K562 (cell line): ENCODE measurements around the gene PXMP2. TPM values are rescaled to one million over a fixed set of nuclear protein-coding genes. Genes with fewer than 3 reads are reported as not detected.
A peak's percentile ranks its signal among the peaks of the same experiment; 100 is the strongest.

ENCODE experiments used
- ATAC-seq: fragments of 200-7000 bp; cut with Tn5 transposase; 3 replicates; pipeline ENCODE4 v1.9.1; 2020; ENCODE audit warnings: moderate library complexity
- BruUV-seq: library from RNA; stranded (reverse); fragments of 400-500 nt; replicated peaks from 2 replicates; lab custom pipeline; 2021; lab: Mats Ljungman, UMichigan
- CTCF ChIA-PET: fragments of 300-600 bp; formaldehyde crosslinking; extraction: SDS; loops from one replicate; lab custom pipeline; 2021; ENCODE audit warnings: low intra/inter-chr PET ratio; lab: Yijun Ruan, JAX
- POLR2A ChIA-PET: fragments of 300-600, 350-650 bp; sonication (Branson Sonifier 250); formaldehyde crosslinking; extraction: SDS; loops from one replicate; lab custom pipeline; 2021; ENCODE audit warnings: antibody characterized with exemption, inconsistent platforms; lab: Yijun Ruan, JAX
- DNase-seq, 4 experiments: peaks; one replicate each; pipeline versions ENCODE4 v3.0.0 to v3.0.0-alpha.2; 2011 to 2018; ENCODE audit warnings: low spot score in 3 of 4, mixed read lengths in 3 of 4; ENCODE audit errors: extremely low read depth in 1 of 4
- FAIRE-seq: peaks from 2 replicates; lab custom pipeline; 2011; peaks lifted over from hg19 to GRCh38; lab: Jason Lieb, UNC
- H2AFZ ChIP-seq: 2 replicates; pipeline ENCODE4 v1.6.0; 2011; ENCODE audit warnings: low read depth, low read length, control low read depth, inconsistent platforms
- H3K27ac ChIP-seq: fragments of 200-600 bp; 3 replicates; pipeline ENCODE4 v1.8.0; 2011; ENCODE audit warnings: low read depth, mild to moderate bottlenecking, control low read depth, inconsistent platforms, low read length, moderate library complexity, mixed read lengths; ENCODE audit errors: extremely low read depth
- H3K27me3 ChIP-seq, 2 experiments: fragments of 300-600 bp in 1 of 2; 2 replicates in 1 of 2; 3 replicates in 1 of 2; pipeline versions ENCODE4 v1.6.0 to v1.8.0; 2011; ENCODE audit warnings: inconsistent platforms in 2 of 2, low read length in 2 of 2, mild to moderate bottlenecking in 1 of 2, mixed read lengths in 1 of 2, moderate library complexity in 1 of 2; ENCODE audit not compliant: control insufficient read depth in 2 of 2, insufficient read depth in 2 of 2
- H3K36me3 ChIP-seq: fragments of 300-600 bp; 3 replicates; pipeline ENCODE4 v1.8.0; 2011; ENCODE audit warnings: mild to moderate bottlenecking, low read length, inconsistent platforms; ENCODE audit not compliant: control insufficient read depth, insufficient read depth
- H3K4me1 ChIP-seq, 2 experiments: fragments of 200-600 bp in 1 of 2; replicated peaks in 1 of 2; 2 replicates in 1 of 2; 3 replicates in 1 of 2; pipeline versions ENCODE4 v1.5.1 to v1.8.0; 2011; ENCODE audit warnings: inconsistent platforms in 2 of 2, low read length in 2 of 2, mild to moderate bottlenecking in 1 of 2, mixed read lengths in 1 of 2, moderate library complexity in 1 of 2; ENCODE audit not compliant: control insufficient read depth in 2 of 2, insufficient read depth in 2 of 2
- H3K4me2 ChIP-seq: 2 replicates; pipeline ENCODE4 v1.6.1; 2011; ENCODE audit warnings: low read length, control low read depth, inconsistent platforms, mixed read lengths; ENCODE audit not compliant: insufficient read depth
- H3K4me3 ChIP-seq: fragments of 200-600 bp; sonication (generic), shearing (Covaris generic); 2 replicates; pipeline ENCODE4 v1.5.1; 2016; ENCODE audit warnings: control low read depth, inconsistent platforms
- H3K79me2 ChIP-seq: fragments of 200-600 bp; 3 replicates; pipeline ENCODE4 v1.8.0; 2011; ENCODE audit warnings: low read length, inconsistent platforms; ENCODE audit not compliant: control insufficient read depth, insufficient read depth
- H3K9ac ChIP-seq, 2 experiments: 2 replicates each; pipeline versions ENCODE4 v1.6.0 to v1.6.1; 2011; ENCODE audit warnings: low read depth in 2 of 2, low read length in 2 of 2, control low read depth in 1 of 2, inconsistent platforms in 1 of 2, mild to moderate bottlenecking in 1 of 2, mixed read lengths in 1 of 2; ENCODE audit not compliant: insufficient read depth in 1 of 2
- H3K9me1 ChIP-seq: one replicate; pipeline ENCODE4 v1.6.0; 2011; ENCODE audit warnings: inconsistent platforms, mild to moderate bottlenecking, low read length, moderate library complexity; ENCODE audit not compliant: control insufficient read depth, insufficient read depth
- H3K9me3 ChIP-seq: replicated peaks from 2 replicates; pipeline ENCODE4 v1.5.1; 2011; ENCODE audit warnings: low read depth, low read length, inconsistent platforms; ENCODE audit not compliant: control insufficient read depth, insufficient read depth
- H4K20me1 ChIP-seq: replicated peaks from 2 replicates; pipeline ENCODE4 v1.6.1; 2011; ENCODE audit warnings: low read length, inconsistent platforms, mixed read lengths; ENCODE audit not compliant: control insufficient read depth, insufficient read depth
- CSDE1 ChIP-seq, 2 experiments: fragments of 450-650 bp; IDR thresholded peaks; 2 replicates each; pipeline ENCODE4 v1.6.1; 2016; ENCODE audit warnings: mild to moderate bottlenecking in 1 of 2
- FOXK2 ChIP-seq, 2 experiments: fragments of 450-650 bp; IDR thresholded peaks in 1 of 2; conservative IDR thresholded peaks in 1 of 2; 2 replicates each; pipeline ENCODE4 v1.6.1; 2016; ENCODE audit warnings: low read depth in 2 of 2, mild to moderate bottlenecking in 1 of 2
- HBP1 ChIP-seq: fragments of 450-650 bp; formaldehyde crosslinking; IDR thresholded peaks from 2 replicates; pipeline ENCODE4 v1.4.0; 2022; ENCODE audit warnings: missing genetic modification characterization
- HLTF ChIP-seq: fragments of 450-650 bp; IDR thresholded peaks from 2 replicates; pipeline ENCODE4 v1.6.1; 2016
- NFIC ChIP-seq: fragments of 450-650 bp; IDR thresholded peaks from 2 replicates; pipeline ENCODE4 v1.6.1; 2017; ENCODE audit warnings: mild to moderate bottlenecking, inconsistent platforms
- NR4A1 ChIP-seq, 2 experiments: fragments of 250-450 bp in 1 of 2; fragments of 450-650 bp in 1 of 2; sonication (Bioruptor Pico) in 1 of 2; IDR thresholded peaks; 2 replicates each; pipeline versions ENCODE4 v1.4.0 to v1.6.1; 2016 to 2020; ENCODE audit warnings: mild to moderate bottlenecking in 2 of 2, missing compliant biosample characterization in 1 of 2, missing genetic modification characterization in 1 of 2, moderate library complexity in 1 of 2
- PCBP2 ChIP-seq: fragments of 200-400 bp; formaldehyde crosslinking; IDR thresholded peaks from 2 replicates; pipeline ENCODE4 v1.6.1; 2018; ENCODE audit warnings: low read length, low read depth, mild to moderate bottlenecking, moderate library complexity; ENCODE audit not compliant: poor library complexity, severe bottlenecking
- POLR2B ChIP-seq: fragments of 450-650 bp; IDR thresholded peaks from 2 replicates; pipeline ENCODE4 v1.6.1; 2018; ENCODE audit warnings: low read depth; ENCODE audit not compliant: partially characterized antibody
- RFX5 ChIP-seq: IDR thresholded peaks from 2 replicates; pipeline ENCODE4 v1.6.1; 2011; ENCODE audit warnings: low read depth, mild to moderate bottlenecking, improper control_type of control experiment, low read length
- SIN3B ChIP-seq: fragments of 450-650 bp; IDR thresholded peaks from 2 replicates; pipeline ENCODE4 v1.6.1; 2017; ENCODE audit warnings: low read depth, mild to moderate bottlenecking, moderate library complexity
- SPI1 ChIP-seq: IDR thresholded peaks from 2 replicates; pipeline ENCODE4 v1.6.1; 2011; ENCODE audit warnings: low read depth, low read length, control low read depth, borderline replicate concordance
- SREBF1 ChIP-seq: fragments of 150-350 bp; IDR thresholded peaks from 2 replicates; pipeline ENCODE4 v1.6.1; 2014; ENCODE audit warnings: antibody characterized with exemption, low read depth, low read length, borderline replicate concordance
- TEAD2 ChIP-seq: fragments of 450-650 bp; IDR thresholded peaks from 2 replicates; pipeline ENCODE4 v1.6.1; 2016; ENCODE audit warnings: missing genetic modification characterization, control low read depth, missing compliant biosample characterization
- ZBTB12 ChIP-seq: fragments of 250-450 bp; sonication (Bioruptor Pico); IDR thresholded peaks from 2 replicates; pipeline ENCODE4 v1.4.0; 2020
- ZBTB43 ChIP-seq: sonication (generic); formaldehyde crosslinking; IDR thresholded peaks from 2 replicates; pipeline ENCODE4 v1.8.0; 2023; ENCODE audit warnings: mild to moderate bottlenecking, missing genetic modification reagents
- ZBTB7A ChIP-seq: IDR thresholded peaks from 2 replicates; pipeline ENCODE4 v1.6.1; 2011; ENCODE audit warnings: low read depth, mild to moderate bottlenecking, low read length, moderate library complexity, borderline replicate concordance; ENCODE audit not compliant: control insufficient read depth
- ZNF282 ChIP-seq: sonication (generic); formaldehyde crosslinking; IDR thresholded peaks from 2 replicates; pipeline ENCODE4 v1.8.1; 2023; ENCODE audit warnings: missing genetic modification reagents
- ZNF436 ChIP-seq: fragments of 250-450, 450-650 bp; sonication (Bioruptor Pico); formaldehyde crosslinking; IDR thresholded peaks from 2 replicates; pipeline ENCODE4 v1.7.0; 2020; ENCODE audit warnings: mild to moderate bottlenecking
- WGBS: fragments of 100-300 bp; shearing (Covaris generic); methylation state at CpG from one replicate; pipeline ENCODE4 v1.1.6; 2016; ENCODE audit warnings: low coverage, mixed read lengths; ENCODE audit not compliant: insufficient coverage; ENCODE audit errors: missing lambda C conversion rate; 5-methylcytosine and 5-hydroxymethylcytosine counted together
- in situ Hi-C: fragments of 300-500 bp; cut with MboI; formaldehyde crosslinking; loops from 4 replicates; pipeline ENCODE4 v1.15.0; 2018; ENCODE audit warnings: inconsistent platforms, mixed read lengths
- intact Hi-C: fragments of 100-400 bp; cut with micrococcal nuclease; formaldehyde crosslinking; loops from 2 replicates; pipeline ENCODE4 v1.14.2; 2022
- polyA plus RNA-seq, 8 experiments: library from polyadenylated mRNA; depleted of rRNA in 4 of 8; stranded (reverse) in 5 of 8; unstranded in 3 of 8; fragments of >200 nt; fragmentation: Nextera tagmentation in 2 of 8; fragmentation: Illumina TruSeq in 1 of 8; extraction: Ambion mirVana in 2 of 8; extraction: Trizol in 1 of 8; gene quantifications; 2 replicates each; pipeline versions ENCODE4 v1.2.1 to v1.2.3, GENCODE V29; 2011 to 2014; ENCODE audit warnings: inconsistent platforms in 1 of 8, missing spikeins in 1 of 8
- total RNA-seq, 7 experiments: library from RNA; depleted of rRNA in 6 of 7; stranded (reverse); fragments of >200 nt in 6 of 7; fragmentation: Illumina TruSeq in 2 of 7; extraction: Trizol in 2 of 7; gene quantifications; 2 replicates each; pipeline versions ENCODE4 v1.2.1 to v1.2.3, GENCODE V29; 2011 to 2021; ENCODE audit warnings: low replicate concordance in 1 of 7

PXMP2 gene
- total and polyA plus RNA-seq, 9 of the 15 experiments (the other 6 are each of a cell fraction or from before 2014, with no cell fraction given): 3.0 to 66.1 (median 44.7) TPM

- peak; percentile 79 for ATAC-seq
- BruUV-seq: no TSS peak
- Histone ChIP-seq H3K79me2 (peaks cover 65% of the 10 kb centered on the region), H3K27me3 (no peaks in the 10 kb centered on the region), H3K9me3 (peaks cover 9% of the 10 kb centered on the region; the same call in 1 of the 2 replicates), H3K27ac (peak overlapping the region; percentile 96), H3K4me3 (peak overlapping the region; percentile 92), H3K9ac (peak overlapping the region; percentile 88 to 98), H2AFZ (peak overlapping the region; percentile 63; the same call in 1 of the 2 replicates), H3K36me3 (peaks cover 47% of the 10 kb centered on the region), H3K4me1 (peaks cover 14 to 29% of the 10 kb centered on the region in 2 experiments; a peak in 4 of 5 replicates), H3K4me2 (peak overlapping the region; percentile 94; the same call in 1 of the 2 replicates), H4K20me1 (peaks cover 7% of the 10 kb centered on the region), H3K9me1 (peaks cover 6% of the 10 kb centered on the region)
- in situ Hi-C loops (no loop called here), intact Hi-C loops (no loop called here)
- DNase-seq: peak; percentile 41 to 80 (median 70)
- WGBS: 0% methylated on average over 2 of the region's 55 CpGs
- POLR2A ChIA-PET: interaction anchor here (0.6 to 0.7 kb wide), 2 partner anchors 24 to 150 kb away, joined by 3 to 4 read pairs; partner anchors contain the start of gene PGAM5
- no peak for FAIRE-seq
- CTCF ChIA-PET: no interaction called here
- TF ChIP-seq HLTF: no peak
- no peak for TF ChIP-seq PCBP2
- TF ChIP-seq HBP1 (CRISPR knock-in tag): no peak
- TF ChIP-seq RFX5: no peak
- TF ChIP-seq CSDE1 (IDR thresholded peaks at IDR 0.05): no peak
- TF ChIP-seq NR4A1 (CRISPR knock-in tag; IDR thresholded peaks at IDR 0.05): no peak
- TF ChIP-seq NR4A1 (tag; IDR thresholded peaks at IDR 0.05): no peak
- no peak for TF ChIP-seq SPI1
- TF ChIP-seq NFIC: no peak
- no peak for TF ChIP-seq SREBF1
- peak; percentile 40; the same call in 1 of the 2 replicates for TF ChIP-seq ZBTB7A
- no peak for TF ChIP-seq ZBTB43
- peak; percentile 79 for TF ChIP-seq SIN3B
- no peak for TF ChIP-seq ZBTB12 (CRISPR knock-in tag)
- no peak for TF ChIP-seq POLR2B
- TF ChIP-seq ZNF436 (CRISPR knock-in tag): no peak
- TF ChIP-seq ZNF282 (CRISPR knock-in tag): no peak
- no peak for TF ChIP-seq TEAD2 (tag)
- TF ChIP-seq FOXK2 (conservative IDR thresholded peaks at IDR 0.05 in 1 of 2, IDR thresholded peaks at IDR 0.05 in 1 of 2; ENCODE audit: low read depth in 2 of 2): no peak
Observed at GRCh38 chr12:132686825-132687210, 569 bp upstream of the PXMP2 start.
